Epithelial cell of proximal tubule (primary cell): Measurements from ENCODE around the gene NSMCE1. TPM values are rescaled to one million over a fixed set of nuclear protein-coding genes. Genes with fewer than 3 reads are reported as not detected.
"Not testable (repeated sequence)": the region's sequence is repeated elsewhere in the genome, so short reads cannot be mapped to it uniquely, and the experiment has no call there.

Experiments used
- DNase-seq: peaks from one replicate; pipeline ENCODE4 v3.0.0-alpha.2; 2011; ENCODE audit warnings: low read depth
- H3K4me3 ChIP-seq: 2 replicates; pipeline ENCODE4 v1.5.1; 2011; ENCODE audit warnings: low read depth, mild to moderate bottlenecking, low read length
- CTCF ChIP-seq: conservative IDR thresholded peaks from 2 replicates; pipeline ENCODE4 v1.5.1; 2012; ENCODE audit warnings: low read depth, mild to moderate bottlenecking, low read length
- total RNA-seq: library from RNA; depleted of rRNA; stranded (reverse); fragments of >200 nt; gene quantifications from 2 replicates; pipeline ENCODE4 v1.2.3, GENCODE V29; 2015

Gene NSMCE1
- total RNA-seq, 1 donor from 2014 or later, result 86.3 TPM

- peak overlapping the region; percentile 96 for H3K4me3 ChIP-seq
- no peak for TF ChIP-seq CTCF
- DNase-seq, result no peak
These were observed 953 bp upstream of the NSMCE1 start for GRCh38 chr16:27269300-27270150.

GRCh38 chr16:27267037-27267677 is 1.4 kb downstream of the NSMCE1 start:
- DNase-seq, result no peak
- TF ChIP-seq CTCF, result no peak
- H3K4me3 ChIP-seq, result no peak overlapping the region

- DNase-seq, result no peak
- no peak overlapping the region for H3K4me3 ChIP-seq
- TF ChIP-seq CTCF, result no peak
These were observed 2.6 kb downstream of the NSMCE1 start for GRCh38 chr16:27265982-27266381.

- no peak for TF ChIP-seq CTCF
- no peak overlapping the region for H3K4me3 ChIP-seq
- no peak for DNase-seq
These were observed 4.4 kb downstream of the NSMCE1 start for GRCh38 chr16:27264151-27264550.

GRCh38 chr16:27262904-27263423 is 5.6 kb downstream of the NSMCE1 start:
- not testable (repeated sequence) for DNase-seq, H3K4me3 ChIP-seq

GRCh38 chr16:27259710-27260109 is 8.9 kb downstream of the NSMCE1 start:
- H3K4me3 ChIP-seq, result no peak overlapping the region
- no peak for TF ChIP-seq CTCF

GRCh38 chr16:27258241-27258734 is 10.3 kb downstream of the NSMCE1 start:
- no peak for DNase-seq
- TF ChIP-seq CTCF, result no peak
- H3K4me3 ChIP-seq, result no peak overlapping the region

More at GRCh38 chr16:27259710-27260109, 8.9 kb downstream of the NSMCE1 start:
- no peak for DNase-seq
